ENCODE data around the gene RUNX3. TPM values are rescaled to one million over a fixed set of nuclear protein-coding genes. Genes with fewer than 3 reads are reported as not detected.
A peak's percentile ranks its signal among the peaks of the same experiment; 100 is the strongest.

The RUNX3 gene
- polyA plus RNA-seq, 6 donors from 2014 or later, result 14.7 to 28.7 (median 18.2) TPM

DNA sequence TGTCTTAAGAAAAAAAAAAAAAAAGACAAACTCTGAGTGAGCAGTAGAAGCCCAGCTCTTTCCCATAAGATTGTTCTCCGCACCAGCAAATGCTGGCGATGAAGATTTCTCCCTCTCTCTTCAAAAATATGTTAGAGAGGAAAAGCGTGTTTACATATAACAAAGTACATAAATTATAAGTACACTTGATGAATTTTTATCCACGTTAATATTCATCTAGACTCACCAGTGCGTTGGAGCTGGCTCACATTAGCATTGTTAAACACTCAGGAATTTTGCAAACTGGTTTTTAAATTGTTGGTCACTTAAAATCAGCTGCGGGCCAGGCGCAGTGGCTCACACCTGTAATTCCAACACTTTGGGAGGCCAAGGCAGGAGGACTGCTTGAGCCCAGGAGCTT is 56.0 kb downstream of the RUNX3 start:
- Mint-ChIP-seq H3K36me3 (no peaks in the 10 kb centered on the region), H3K27me3 (peaks cover 19 to 23% (median 19%) of the 10 kb centered on the region in 3 donors), H3K4me3 (no peak overlapping the region), H3K27ac (no peak overlapping the region), H3K9me3 (no peaks in the 10 kb centered on the region), H3K4me1 (peaks cover 23 to 36% (median 25%) of the 10 kb centered on the region in 3 donors)
- DNase-seq (no peak), ATAC-seq (ENCODE audit: low read depth in 2 of 2) (no peak)

GRCh38 chr1:24873148-24873547 is 56.9 kb downstream of the RUNX3 start:
- no peaks in the 10 kb centered on the region for H3K36me3 Mint-ChIP-seq
- no peak overlapping the region for H3K27ac Mint-ChIP-seq
- DNase-seq (no peak), ATAC-seq (ENCODE audit: low read depth in 2 of 2) (no peak)
- peaks cover 23 to 37% (median 25%) of the 10 kb centered on the region in 3 donors for H3K4me1 Mint-ChIP-seq
- no peaks in the 10 kb centered on the region for H3K9me3 Mint-ChIP-seq
- H3K27me3 Mint-ChIP-seq, result peaks cover 13 to 26% (median 25%) of the 10 kb centered on the region in 3 donors
- H3K4me3 Mint-ChIP-seq, result no peak overlapping the region

- DNase-seq, result no peak
Observed at GRCh38 chr1:24872061-24872850, 57.8 kb downstream of the RUNX3 start.

DNA sequence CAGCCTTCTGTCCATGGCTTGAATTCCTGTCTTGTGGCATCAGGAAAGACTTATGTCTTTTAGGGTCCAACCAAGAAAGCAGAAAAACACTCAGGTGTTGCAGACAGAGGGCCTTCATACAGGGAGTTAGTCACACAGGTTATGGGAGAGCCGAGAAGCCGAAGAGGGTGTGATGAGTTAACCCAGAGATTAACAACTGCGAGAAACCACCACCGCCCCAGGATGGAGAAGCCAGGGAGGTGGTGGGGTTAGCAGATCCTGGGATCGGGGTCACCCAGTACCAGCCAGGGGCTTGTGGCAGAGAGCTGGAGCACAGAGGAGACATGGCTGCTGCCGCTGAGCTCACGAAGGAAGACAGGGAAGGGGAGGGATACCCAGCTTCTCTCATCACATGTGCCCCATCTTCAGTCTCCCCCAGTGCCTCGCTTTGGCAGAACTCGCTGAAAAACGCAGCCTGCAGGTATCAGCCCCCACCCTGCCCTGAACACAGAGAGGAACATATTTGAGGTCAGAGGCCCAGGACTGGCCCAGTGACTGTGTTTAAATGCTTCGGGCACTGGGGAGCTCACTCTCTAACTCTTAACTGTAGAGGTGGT is 58.7 kb downstream of the RUNX3 start:
- no peak for ATAC-seq (ENCODE audit: low read depth in 2 of 2)
- Mint-ChIP-seq H3K9me3 (no peaks in the 10 kb centered on the region), H3K27ac (peak overlapping the region in 5 of 6 donors; percentile 23 to 83 (median 32)), H3K27me3 (peaks cover 10 to 36% (median 26%) of the 10 kb centered on the region in 3 donors), H3K4me3 (peak overlapping the region in 6 of 8 donors; percentile 35 to 82 (median 57)), H3K36me3 (no peaks in the 10 kb centered on the region), H3K4me1 (peaks cover 25 to 40% (median 27%) of the 10 kb centered on the region in 3 donors)
- DNase-seq, result no peak

More at GRCh38 chr1:24872061-24872850, 57.8 kb downstream of the RUNX3 start:
- H3K4me1 Mint-ChIP-seq, result peaks cover 24 to 40% (median 25%) of the 10 kb centered on the region in 3 donors
- H3K27ac Mint-ChIP-seq, result peak overlapping the region in 2 of 6 donors; percentile 23 to 75
- peaks cover 10 to 31% (median 26%) of the 10 kb centered on the region in 3 donors for H3K27me3 Mint-ChIP-seq
- no peaks in the 10 kb centered on the region for H3K9me3 Mint-ChIP-seq
- H3K4me3 Mint-ChIP-seq, result peak overlapping the region in 6 of 8 donors; percentile 40 to 69 (median 56)
- H3K36me3 Mint-ChIP-seq, result no peaks in the 10 kb centered on the region
- peak in 1 of 2 donors; percentile 18 for ATAC-seq (ENCODE audit: low read depth in 2 of 2)

DNA sequence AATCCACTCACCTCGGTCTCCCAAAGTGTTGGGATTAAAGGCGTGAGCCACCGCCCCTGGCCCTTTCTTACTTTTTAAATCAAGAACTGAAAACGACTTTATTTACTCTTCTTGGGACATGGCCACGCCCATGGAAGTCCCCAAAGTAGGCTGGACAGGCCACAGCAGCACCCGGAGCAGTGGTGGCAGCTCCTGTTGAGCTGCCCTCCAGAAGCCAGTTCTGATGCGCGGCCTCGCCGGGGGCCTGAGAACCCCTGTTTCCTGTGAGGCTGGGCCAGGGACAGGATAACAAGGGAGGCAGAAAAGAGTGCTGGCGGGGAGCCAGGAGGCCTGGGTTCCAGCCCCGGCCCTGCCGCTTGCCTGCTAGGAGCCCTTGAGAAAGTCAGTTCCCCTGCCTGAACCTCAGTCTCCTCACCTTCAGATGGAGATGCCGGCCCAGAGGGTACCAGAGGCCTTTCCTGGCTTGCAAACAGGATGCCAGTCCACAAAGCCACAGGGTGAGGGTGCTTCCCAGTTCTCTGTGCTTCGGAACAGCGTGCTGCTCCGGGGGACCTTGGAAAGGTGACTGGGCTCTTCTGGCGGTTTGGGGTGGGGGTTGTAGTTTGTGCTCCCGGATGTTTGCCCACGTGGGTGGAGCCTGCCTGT is 59.4 kb downstream of the RUNX3 start:
- Mint-ChIP-seq H3K27ac (peak overlapping the region in 4 of 6 donors; percentile 18 to 84 (median 58)), H3K4me1 (peaks cover 25 to 40% (median 27%) of the 10 kb centered on the region in 3 donors)

DNA sequence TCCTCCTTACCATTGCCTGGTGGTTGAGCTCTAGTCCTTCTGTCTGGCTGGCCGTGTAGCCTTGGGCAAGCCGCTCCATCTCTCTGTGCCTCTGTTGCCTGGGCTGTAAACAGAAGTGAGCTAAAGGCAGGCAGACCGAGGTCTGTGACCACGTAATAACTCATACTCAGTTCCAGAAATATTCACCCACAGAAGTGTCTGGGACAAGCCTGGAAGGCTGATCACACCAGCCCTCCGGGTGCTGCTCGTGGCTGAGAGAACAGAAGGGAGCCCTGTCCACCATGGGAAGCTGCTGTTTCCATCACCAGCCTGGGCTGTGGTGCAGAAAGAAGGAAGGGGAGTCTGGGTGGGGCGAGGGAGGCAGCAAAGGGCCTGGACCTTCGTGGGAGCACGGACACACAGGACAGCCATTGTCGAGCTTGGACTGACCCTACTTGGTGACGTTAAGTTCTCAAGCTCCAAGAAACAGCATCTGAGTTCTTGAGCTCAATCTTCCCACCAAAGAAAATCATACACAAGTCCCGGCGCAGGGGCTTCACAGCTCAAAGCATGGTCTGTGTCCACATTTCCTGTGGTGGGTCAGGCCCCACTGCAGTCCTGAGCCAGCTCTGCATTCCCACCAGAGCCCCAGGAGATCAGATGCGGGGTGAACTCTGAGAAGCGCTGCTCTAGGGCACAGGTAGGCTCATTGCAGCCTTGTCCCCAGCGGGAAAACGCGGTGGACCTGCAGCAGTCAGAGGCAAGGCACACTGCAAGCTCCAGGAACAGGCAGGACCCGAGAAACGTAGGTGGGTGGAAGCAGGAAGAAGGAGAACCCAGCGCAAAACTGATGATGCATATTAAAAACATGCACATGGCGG is 61.8 kb downstream of the RUNX3 start:
- peaks cover 32 to 46% (median 33%) of the 10 kb centered on the region in 3 donors for H3K4me1 Mint-ChIP-seq

More for the DNA sequence above, 59.4 kb downstream of the RUNX3 start:
- Mint-ChIP-seq H3K9me3 (no peaks in the 10 kb centered on the region), H3K36me3 (no peaks in the 10 kb centered on the region), H3K4me3 (peak overlapping the region in 6 of 8 donors; percentile 35 to 82 (median 57)), H3K27me3 (peaks cover 10 to 36% (median 26%) of the 10 kb centered on the region in 3 donors)
- DNase-seq (no peak), ATAC-seq (ENCODE audit: low read depth in 2 of 2) (peak in 1 of 2 donors; percentile 33)

GRCh38 chr1:24867084-24867870 is 62.8 kb downstream of the RUNX3 start:
- DNase-seq, result no peak
- H3K9me3 Mint-ChIP-seq, result no peaks in the 10 kb centered on the region
- ATAC-seq (ENCODE audit: low read depth in 2 of 2), result no peak
- no peaks in the 10 kb centered on the region for H3K36me3 Mint-ChIP-seq
- H3K27ac Mint-ChIP-seq, result peak overlapping the region in 1 of 6 donors; percentile 29
- H3K4me1 Mint-ChIP-seq, result peaks cover 27 to 40% (median 33%) of the 10 kb centered on the region in 3 donors
- H3K27me3 Mint-ChIP-seq, result peaks cover 10 to 31% (median 29%) of the 10 kb centered on the region in 3 donors
- no peak overlapping the region for H3K4me3 Mint-ChIP-seq

More for the DNA sequence above, 61.8 kb downstream of the RUNX3 start:
- Mint-ChIP-seq H3K36me3 (no peaks in the 10 kb centered on the region), H3K27ac (peak overlapping the region in 3 of 6 donors; percentile 52 to 82 (median 66)), H3K4me3 (no peak overlapping the region), H3K27me3 (peaks cover 16 to 36% (median 28%) of the 10 kb centered on the region in 3 donors), H3K9me3 (no peaks in the 10 kb centered on the region)
- DNase-seq, result no peak
- ATAC-seq (ENCODE audit: low read depth in 2 of 2), result no peak

- Mint-ChIP-seq H3K4me3 (peak overlapping the region in 1 of 8 donors; percentile 3), H3K9me3 (no peaks in the 10 kb centered on the region), H3K27ac (peak overlapping the region in 1 of 6 donors; percentile 33), H3K36me3 (no peaks in the 10 kb centered on the region), H3K4me1 (peaks cover 19 to 31% (median 25%) of the 10 kb centered on the region in 3 donors), H3K27me3 (peaks cover 10 to 28% (median 22%) of the 10 kb centered on the region in 3 donors)
- no peak for DNase-seq
- no peak for ATAC-seq (ENCODE audit: low read depth in 2 of 2)
Observed at GRCh38 chr1:24866211-24867083, 63.6 kb downstream of the RUNX3 start.

DNA sequence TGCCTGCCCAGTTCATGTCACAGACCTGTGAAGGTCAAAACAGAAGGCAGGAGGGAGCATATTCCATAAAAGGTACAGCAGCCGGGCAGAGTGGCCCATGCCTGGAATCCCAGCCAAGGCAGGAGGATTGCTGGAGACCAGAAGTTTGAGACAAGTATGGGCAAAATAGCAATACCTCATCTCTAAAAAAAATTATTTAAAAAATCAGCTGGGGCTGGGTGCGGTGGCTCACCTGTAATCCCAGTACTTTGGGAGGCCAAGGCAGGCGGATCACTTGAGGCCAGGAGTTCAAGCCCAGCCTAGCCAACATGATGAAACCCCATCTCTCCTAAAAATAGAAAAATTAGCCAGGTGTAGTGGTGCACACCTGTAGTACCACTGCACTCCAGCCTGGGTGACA is 64.5 kb downstream of the RUNX3 start:
- peaks cover 6 to 19% (median 18%) of the 10 kb centered on the region in 3 donors for H3K27me3 Mint-ChIP-seq
- H3K36me3 Mint-ChIP-seq, result no peaks in the 10 kb centered on the region
- H3K27ac Mint-ChIP-seq, result peak overlapping the region in 1 of 6 donors; percentile 85
- DNase-seq (no peak), ATAC-seq (ENCODE audit: low read depth in 2 of 2) (no peak)
- H3K9me3 Mint-ChIP-seq, result no peaks in the 10 kb centered on the region
- no peak overlapping the region for H3K4me3 Mint-ChIP-seq
- H3K4me1 Mint-ChIP-seq, result peaks cover 11 to 23% (median 17%) of the 10 kb centered on the region in 3 donors

DNA sequence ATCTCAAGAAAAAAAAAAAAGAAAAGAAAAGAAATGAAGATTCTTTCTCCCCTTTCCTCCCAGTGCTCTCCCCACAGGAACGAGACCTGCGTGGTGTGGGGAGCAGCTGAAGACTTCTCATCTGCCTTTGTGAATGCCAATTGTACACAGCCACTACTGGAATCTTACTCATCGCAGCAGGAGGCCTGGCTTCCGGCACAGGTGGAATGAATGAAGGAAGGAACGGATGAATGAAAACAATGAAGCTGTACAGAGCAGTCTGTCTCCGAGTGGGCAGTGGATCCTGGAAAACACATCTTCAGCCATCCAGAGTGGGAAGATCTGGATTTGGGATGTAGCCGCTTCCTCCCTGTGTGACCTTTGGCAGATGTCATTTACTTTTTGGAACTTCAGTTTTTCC is 64.9 kb downstream of the RUNX3 start:
- Mint-ChIP-seq H3K27ac (peak overlapping the region in 1 of 6 donors; percentile 85), H3K27me3 (peaks cover 6 to 18% (median 17%) of the 10 kb centered on the region in 3 donors), H3K9me3 (no peaks in the 10 kb centered on the region), H3K4me1 (peaks cover 9 to 19% (median 13%) of the 10 kb centered on the region in 3 donors), H3K4me3 (no peak overlapping the region), H3K36me3 (no peaks in the 10 kb centered on the region)
- ATAC-seq (ENCODE audit: low read depth in 2 of 2) (no peak), DNase-seq (no peak)

GRCh38 chr1:24864370-24864777 is 65.7 kb downstream of the RUNX3 start:
- Mint-ChIP-seq H3K4me3 (no peak overlapping the region), H3K9me3 (no peaks in the 10 kb centered on the region), H3K4me1 (peaks cover 8 to 13% (median 9%) of the 10 kb centered on the region in 3 donors), H3K27me3 (peaks cover 6 to 18% (median 17%) of the 10 kb centered on the region in 3 donors), H3K27ac (peak overlapping the region in 1 of 6 donors; percentile 29), H3K36me3 (no peaks in the 10 kb centered on the region)
- no peak for DNase-seq
- ATAC-seq (ENCODE audit: low read depth in 2 of 2), result no peak
